Left ventricle myocardium inferior (tissue), 1 donor: ENCODE measurements around the gene EIF1B. TPM values are rescaled to one million over a fixed set of nuclear protein-coding genes. Genes with fewer than 3 reads are reported as not detected.
A peak's percentile ranks its signal among the peaks of the same experiment; 100 is the strongest.

Source experiments
- DNase-seq: peaks from one replicate; pipeline ENCODE4 v3.0.0-alpha.2; 2020
- H3K27ac ChIP-seq: fragments of 200-600 bp; replicated peaks from 2 replicates; pipeline ENCODE4 v1.8.0; 2021
- H3K27me3 ChIP-seq: fragments of 200-600 bp; 2 replicates; pipeline ENCODE4 v1.8.0; 2021; ENCODE audit warnings: low read depth
- H3K36me3 ChIP-seq: fragments of 200-600 bp; 2 replicates; pipeline ENCODE4 v1.8.0; 2021
- H3K4me1 ChIP-seq: fragments of 200-600 bp; 2 replicates; pipeline ENCODE4 v1.8.0; 2021
- H3K4me3 ChIP-seq: fragments of 200-600 bp; 2 replicates; pipeline ENCODE4 v1.8.0; 2021; ENCODE audit warnings: mild to moderate bottlenecking, moderate library complexity
- H3K9me3 ChIP-seq: fragments of 200-600 bp; replicated peaks from 2 replicates; pipeline ENCODE4 v1.8.0; 2021
- intact Hi-C: fragments of 100-400 bp; cut with micrococcal nuclease; formaldehyde crosslinking; loops from one replicate; pipeline ENCODE4 v1.11.0; 2022
- long read RNA-seq: library from polyadenylated mRNA; unstranded; transcript quantifications from one replicate; pipeline ENCODE4 v2.0.0, GENCODE V29; 2021
- total RNA-seq: library from RNA; stranded (reverse); fragmentation: NEBNext Ultra II Directional; extraction: Animal tissue kit (Norgen Biotek cat#: 25700); gene quantifications from one replicate; pipeline ENCODE4 v1.2.1, GENCODE V29; 2021
- TF ChIP-seq, protein P1 (sequence below): fragments of 200-600 bp; IDR thresholded peaks from 2 replicates; pipeline ENCODE4 v1.8.0; 2021; ENCODE audit warnings: antibody characterized with exemption, mild to moderate bottlenecking, borderline replicate concordance
- donor health status: DM: no; HTN: yes; CAD: no; lungs with severe emphysema.

Gene EIF1B
- 416 TPM for total RNA-seq
- long read RNA-seq, transcript EIF1B-201 (4 exons, 1,010 nt), result major isoform, 369 of 383 reads
- long read RNA-seq, partial matches to known transcripts, result 4 of 383 reads
- long read RNA-seq, other reads (novel, unspliced or antisense), result 9 of 383 reads

GRCh38 chr3:40309418-40309924 is at the start of gene EIF1B:
EIF1B (plus strand) TSS chr3:40309707; CDS start chr3:40309942, 235 bp downstream.
- Histone ChIP-seq H3K4me1 (peaks cover 66% of the 10 kb centered on the region), H3K36me3 (peaks cover 40% of the 10 kb centered on the region), H3K27ac (peak within 1 kb of the TSS; percentile 97), H3K27me3 (no peaks in the 10 kb centered on the region), H3K9me3 (no peaks in the 10 kb centered on the region), H3K4me3 (peak within 1 kb of the TSS; percentile 95)
- TF ChIP-seq, protein P1, sequence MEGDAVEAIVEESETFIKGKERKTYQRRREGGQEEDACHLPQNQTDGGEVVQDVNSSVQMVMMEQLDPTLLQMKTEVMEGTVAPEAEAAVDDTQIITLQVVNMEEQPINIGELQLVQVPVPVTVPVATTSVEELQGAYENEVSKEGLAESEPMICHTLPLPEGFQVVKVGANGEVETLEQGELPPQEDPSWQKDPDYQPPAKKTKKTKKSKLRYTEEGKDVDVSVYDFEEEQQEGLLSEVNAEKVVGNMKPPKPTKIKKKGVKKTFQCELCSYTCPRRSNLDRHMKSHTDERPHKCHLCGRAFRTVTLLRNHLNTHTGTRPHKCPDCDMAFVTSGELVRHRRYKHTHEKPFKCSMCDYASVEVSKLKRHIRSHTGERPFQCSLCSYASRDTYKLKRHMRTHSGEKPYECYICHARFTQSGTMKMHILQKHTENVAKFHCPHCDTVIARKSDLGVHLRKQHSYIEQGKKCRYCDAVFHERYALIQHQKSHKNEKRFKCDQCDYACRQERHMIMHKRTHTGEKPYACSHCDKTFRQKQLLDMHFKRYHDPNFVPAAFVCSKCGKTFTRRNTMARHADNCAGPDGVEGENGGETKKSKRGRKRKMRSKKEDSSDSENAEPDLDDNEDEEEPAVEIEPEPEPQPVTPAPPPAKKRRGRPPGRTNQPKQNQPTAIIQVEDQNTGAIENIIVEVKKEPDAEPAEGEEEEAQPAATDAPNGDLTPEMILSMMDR, result peak; percentile 90
- DNase-seq, result peak; percentile 99
- intact Hi-C loops, result no loop called here

- Histone ChIP-seq H3K4me3 (no peak overlapping the region), H3K36me3 (no peaks in the 10 kb centered on the region), H3K9me3 (no peaks in the 10 kb centered on the region), H3K4me1 (peaks cover 16% of the 10 kb centered on the region), H3K27me3 (no peaks in the 10 kb centered on the region), H3K27ac (no peak overlapping the region)
- TF ChIP-seq, protein P1, result no peak
- intact Hi-C loops, result no loop called here
- no peak for DNase-seq
Measured at GRCh38 chr3:40262331-40262730, 47.2 kb upstream of the EIF1B start.

- TF ChIP-seq, protein P1, result no peak
- intact Hi-C loops, result no loop called here
- no peaks in the 10 kb centered on the region for H3K36me3 ChIP-seq
- H3K27ac ChIP-seq, result no peak overlapping the region
- no peaks in the 10 kb centered on the region for H3K27me3 ChIP-seq
- no peaks in the 10 kb centered on the region for H3K9me3 ChIP-seq
- no peak for DNase-seq
- H3K4me1 ChIP-seq, result peaks cover 24% of the 10 kb centered on the region
- H3K4me3 ChIP-seq, result no peak overlapping the region
Measured at GRCh38 chr3:40264451-40264850, 45.1 kb upstream of the EIF1B start.

DNA sequence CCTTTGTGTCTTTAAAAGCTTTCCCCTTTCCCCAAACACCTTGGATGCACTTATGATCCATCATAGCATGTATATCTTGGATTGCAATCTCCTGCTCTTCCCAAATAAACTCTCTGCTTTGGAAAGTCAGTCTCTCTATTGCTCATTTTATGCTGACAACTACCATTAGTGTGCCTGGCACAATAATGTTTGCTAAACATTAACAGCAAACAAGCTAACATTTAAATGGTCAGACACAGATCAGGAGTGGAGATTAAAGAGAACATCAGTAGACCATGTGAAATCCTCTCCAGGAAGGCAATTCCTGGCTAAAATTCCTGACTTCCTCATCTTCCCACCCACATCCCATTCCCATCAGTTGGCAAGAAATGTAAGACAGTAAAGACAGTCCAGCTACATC is 44.3 kb upstream of the EIF1B start:
- H3K4me1 ChIP-seq, result peaks cover 24% of the 10 kb centered on the region
- TF ChIP-seq, protein P1, result no peak
- no peaks in the 10 kb centered on the region for H3K36me3 ChIP-seq
- H3K9me3 ChIP-seq, result peaks cover 6% of the 10 kb centered on the region
- H3K27me3 ChIP-seq, result no peaks in the 10 kb centered on the region
- H3K27ac ChIP-seq, result no peak overlapping the region
- no peak for DNase-seq
- intact Hi-C loops, result no loop called here
- H3K4me3 ChIP-seq, result no peak overlapping the region

DNA sequence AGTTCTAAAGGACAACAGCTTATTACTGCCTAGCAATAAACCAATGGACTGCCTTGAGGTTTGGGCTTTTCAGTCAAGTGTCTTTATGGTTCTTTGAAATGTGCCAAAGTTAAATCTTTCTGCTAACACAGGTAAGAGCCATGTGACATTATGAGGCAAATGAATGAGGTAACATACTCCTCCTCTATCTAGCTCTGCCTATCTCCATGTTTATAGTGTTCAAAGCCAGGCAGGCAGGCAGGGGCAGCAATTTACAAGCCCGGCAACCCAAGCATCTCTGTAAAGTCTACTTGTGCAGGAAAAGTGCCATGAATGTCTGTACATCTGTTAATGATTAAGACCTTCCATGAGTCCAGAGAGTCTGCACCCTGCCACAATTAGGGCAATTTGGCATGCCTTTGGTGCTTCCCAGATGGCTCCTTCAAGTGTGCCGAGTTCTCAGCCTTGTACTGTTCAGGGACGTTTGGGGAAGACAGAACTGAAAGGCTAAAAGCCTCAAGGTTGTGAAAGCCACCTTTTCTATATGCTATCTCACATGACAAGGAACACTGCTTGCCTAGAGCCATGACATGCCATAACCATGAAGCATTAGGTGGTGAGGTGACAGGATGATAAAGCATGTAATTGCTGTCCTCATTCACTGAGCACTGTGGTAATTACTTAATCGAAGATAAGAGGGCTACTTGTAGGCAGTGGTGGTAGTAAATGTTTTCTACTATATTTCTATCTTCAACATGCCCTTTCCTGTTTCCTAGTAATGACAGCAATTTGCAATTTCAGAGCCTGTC is 41.4 kb upstream of the EIF1B start:
- TF ChIP-seq, protein P1, result no peak
- H3K9me3 ChIP-seq, result peaks cover 6% of the 10 kb centered on the region
- intact Hi-C loops, result no loop called here

More for the DNA sequence above, 41.4 kb upstream of the EIF1B start:
- H3K4me1 ChIP-seq, result peaks cover 19% of the 10 kb centered on the region
- H3K36me3 ChIP-seq, result no peaks in the 10 kb centered on the region
- no peak overlapping the region for H3K4me3 ChIP-seq
- no peak for DNase-seq
- H3K27ac ChIP-seq, result no peak overlapping the region
- H3K27me3 ChIP-seq, result no peaks in the 10 kb centered on the region
